Ovary (tissue), 3 donors: ENCODE measurements around the gene FUBP3.

ENCODE experiments used
- POLR2A ChIP-seq: fragments of 450-650 bp; IDR thresholded peaks from one replicate; pipeline ENCODE4 v1.6.1; 2017; ENCODE audit warnings: antibody characterized with exemption, mild to moderate bottlenecking, moderate library complexity
- TF ChIP-seq, protein P1 (sequence below), 3 donors: fragments of 450-650 bp in 2 of 3; fragments of 200-600 bp in 1 of 3; IDR thresholded peaks; one replicate each; pipeline versions ENCODE4 v1.5.1 to v1.8.0; 2016 to 2022; ENCODE audit warnings: antibody characterized with exemption in 3 of 3, mild to moderate bottlenecking in 1 of 3
- donor health status: DM: no; HTN: no; CAD: no.

DNA sequence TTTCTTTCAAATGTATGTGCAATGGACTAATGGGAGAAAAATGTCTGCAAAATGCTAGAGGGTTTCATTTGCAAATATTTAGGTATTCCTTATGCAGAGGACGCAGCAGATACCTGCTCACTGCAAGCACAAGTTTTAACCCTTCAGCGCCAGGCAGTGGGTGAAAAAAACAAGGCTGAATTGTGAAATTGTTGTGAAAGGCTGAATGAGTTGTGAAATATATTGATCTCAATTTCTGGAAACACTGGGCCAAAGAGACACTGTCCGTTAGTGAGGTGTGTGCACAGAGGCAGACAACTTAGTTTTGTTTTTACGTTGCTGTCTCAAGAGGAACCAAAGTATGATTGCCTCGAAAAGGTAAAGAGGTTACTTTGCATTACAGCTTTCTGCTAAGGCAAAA lies 18.8 kb downstream of the FUBP3 start:
- TF ChIP-seq, protein P1, sequence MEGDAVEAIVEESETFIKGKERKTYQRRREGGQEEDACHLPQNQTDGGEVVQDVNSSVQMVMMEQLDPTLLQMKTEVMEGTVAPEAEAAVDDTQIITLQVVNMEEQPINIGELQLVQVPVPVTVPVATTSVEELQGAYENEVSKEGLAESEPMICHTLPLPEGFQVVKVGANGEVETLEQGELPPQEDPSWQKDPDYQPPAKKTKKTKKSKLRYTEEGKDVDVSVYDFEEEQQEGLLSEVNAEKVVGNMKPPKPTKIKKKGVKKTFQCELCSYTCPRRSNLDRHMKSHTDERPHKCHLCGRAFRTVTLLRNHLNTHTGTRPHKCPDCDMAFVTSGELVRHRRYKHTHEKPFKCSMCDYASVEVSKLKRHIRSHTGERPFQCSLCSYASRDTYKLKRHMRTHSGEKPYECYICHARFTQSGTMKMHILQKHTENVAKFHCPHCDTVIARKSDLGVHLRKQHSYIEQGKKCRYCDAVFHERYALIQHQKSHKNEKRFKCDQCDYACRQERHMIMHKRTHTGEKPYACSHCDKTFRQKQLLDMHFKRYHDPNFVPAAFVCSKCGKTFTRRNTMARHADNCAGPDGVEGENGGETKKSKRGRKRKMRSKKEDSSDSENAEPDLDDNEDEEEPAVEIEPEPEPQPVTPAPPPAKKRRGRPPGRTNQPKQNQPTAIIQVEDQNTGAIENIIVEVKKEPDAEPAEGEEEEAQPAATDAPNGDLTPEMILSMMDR (IDR thresholded peaks at IDR 0.05): no peak
- TF ChIP-seq POLR2A: no peak
